Activated T-helper 9 cell treated with anti-CD3 and anti-CD28 coated beads, Interleukin-2, amount 50 U/mL, for 16 hours (primary cell): ENCODE measurements around the gene TIGD2.

ENCODE experiments used
- DNase-seq: peaks from one replicate; pipeline ENCODE4 v3.0.0-alpha.2; 2020; ENCODE audit warnings: low read depth

TIGD2 gene

GRCh38 chr4:89110986-89111832 is at the start of gene TIGD2:
TSS of gene TIGD2 (plus strand) at chr4:89111533. CDS start at chr4:89112975, 1,442 bp downstream.
- peak; percentile 88 for DNase-seq

- no peak for DNase-seq
These were observed 46.5 kb upstream of the TIGD2 start for GRCh38 chr4:89064848-89065247.

- DNase-seq: no peak
These were observed 43.9 kb upstream of the TIGD2 start for GRCh38 chr4:89067417-89067816.

- no peak for DNase-seq
These were observed 41.9 kb upstream of the TIGD2 start for GRCh38 chr4:89069481-89069880.

- no peak for DNase-seq
These were observed 41.3 kb upstream of the TIGD2 start for GRCh38 chr4:89070041-89070440.

- DNase-seq: no peak
These were observed 40.0 kb upstream of the TIGD2 start for GRCh38 chr4:89071311-89071710.

- no peak for DNase-seq
These were observed 38.4 kb upstream of the TIGD2 start for GRCh38 chr4:89072921-89073320.

GRCh38 chr4:89077761-89078160 is 33.6 kb upstream of the TIGD2 start:
- no peak for DNase-seq

GRCh38 chr4:89078300-89078699 is 33.0 kb upstream of the TIGD2 start:
- DNase-seq: no peak

GRCh38 chr4:89099034-89099433 is 12.3 kb upstream of the TIGD2 start:
- DNase-seq: no peak

- no peak for DNase-seq
These were observed 11.9 kb upstream of the TIGD2 start for GRCh38 chr4:89099471-89099870.

GRCh38 chr4:89100853-89101252 is 10.5 kb upstream of the TIGD2 start:
- DNase-seq: no peak

GRCh38 chr4:89101256-89102161 is 9.8 kb upstream of the TIGD2 start:
- DNase-seq: no peak

GRCh38 chr4:89105726-89106125 is 5.6 kb upstream of the TIGD2 start:
- DNase-seq: no peak

- no peak for DNase-seq
These were observed 3.2 kb upstream of the TIGD2 start for GRCh38 chr4:89108091-89108490.

- no peak for DNase-seq
These were observed 1.3 kb upstream of the TIGD2 start for GRCh38 chr4:89109841-89110540.

- no peak for DNase-seq
These were observed 770 bp upstream of the TIGD2 start for GRCh38 chr4:89110541-89110985.

- DNase-seq: no peak
These were observed 665 bp downstream of the TIGD2 start for GRCh38 chr4:89111833-89112563.

GRCh38 chr4:89113415-89113814 is 2.1 kb downstream of the TIGD2 start:
- no peak for DNase-seq

- no peak for DNase-seq
These were observed 2.8 kb downstream of the TIGD2 start for GRCh38 chr4:89114100-89114499.

GRCh38 chr4:89117115-89117514 is 5.8 kb downstream of the TIGD2 start:
- DNase-seq: no peak

- no peak for DNase-seq
These were observed 7.8 kb downstream of the TIGD2 start for GRCh38 chr4:89119166-89119565.
